H9 (cell line): ENCODE measurements around the gene UST. TPM values are rescaled to one million over a fixed set of nuclear protein-coding genes. Genes with fewer than 3 reads are reported as not detected.
A peak's percentile ranks its signal among the peaks of the same experiment; 100 is the strongest.

ENCODE experiments used
- DNase-seq: peaks from one replicate; pipeline ENCODE4 v3.0.0-alpha.2; 2017
- H2AFZ ChIP-seq: one replicate; pipeline ENCODE4 v1.6.1; 2013; ENCODE audit warnings: mild to moderate bottlenecking, low read length, control low read depth, moderate library complexity
- H2AK5ac ChIP-seq: 2 replicates; pipeline ENCODE4 v1.6.1; 2013; ENCODE audit warnings: low read length, control low read depth, mixed read lengths; ENCODE audit not compliant: insufficient read length
- H2BK120ac ChIP-seq: one replicate; pipeline ENCODE4 v1.6.1; 2013; ENCODE audit warnings: low read depth, mild to moderate bottlenecking, low read length, control low read depth, inconsistent platforms; ENCODE audit not compliant: poor library complexity, severe bottlenecking
- H2BK12ac ChIP-seq: 2 replicates; pipeline ENCODE4 v1.6.1; 2013; ENCODE audit warnings: low read length, control low read depth, mixed read lengths, low read depth; ENCODE audit not compliant: insufficient read length
- H2BK15ac ChIP-seq: 2 replicates; pipeline ENCODE4 v1.6.1; 2013; ENCODE audit warnings: low read depth, low read length, control low read depth
- H2BK20ac ChIP-seq: one replicate; pipeline ENCODE4 v1.6.1; 2013; ENCODE audit warnings: low read depth, mild to moderate bottlenecking, low read length, control low read depth, inconsistent platforms; ENCODE audit not compliant: poor library complexity, severe bottlenecking
- H2BK5ac ChIP-seq: 2 replicates; pipeline ENCODE4 v1.6.1; 2013; ENCODE audit warnings: low read length, control low read depth, mixed read lengths; ENCODE audit not compliant: insufficient read length
- H3K14ac ChIP-seq: 2 replicates; pipeline ENCODE4 v1.6.1; 2013; ENCODE audit warnings: low read length, control low read depth; ENCODE audit not compliant: insufficient read depth
- H3K18ac ChIP-seq: 2 replicates; pipeline ENCODE4 v1.6.1; 2013; ENCODE audit warnings: low read depth, mild to moderate bottlenecking, mixed read lengths, low read length, control low read depth; ENCODE audit not compliant: insufficient read length
- H3K23ac ChIP-seq: 2 replicates; pipeline ENCODE4 v1.6.1; 2013; ENCODE audit warnings: low read length, control low read depth, mixed read lengths, low read depth; ENCODE audit not compliant: insufficient read length
- H3K23me2 ChIP-seq: 2 replicates; pipeline ENCODE4 v1.6.1; 2013; ENCODE audit warnings: low read depth, mild to moderate bottlenecking, mixed read lengths, low read length, control low read depth; ENCODE audit not compliant: insufficient read length, poor library complexity, severe bottlenecking
- H3K27ac ChIP-seq: 2 replicates; pipeline ENCODE4 v1.5.1; 2013; ENCODE audit warnings: low read length, control low read depth, mixed read lengths, low read depth; ENCODE audit not compliant: insufficient read length
- H3K27me3 ChIP-seq: 2 replicates; pipeline ENCODE4 v1.6.1; 2013; ENCODE audit warnings: low read length, control low read depth, inconsistent platforms; ENCODE audit not compliant: insufficient read depth
- H3K4ac ChIP-seq: 2 replicates; pipeline ENCODE4 v1.6.1; 2013; ENCODE audit warnings: low read depth, mild to moderate bottlenecking, control low read depth, inconsistent platforms, low read length, moderate library complexity
- H3K4me1 ChIP-seq: 2 replicates; pipeline ENCODE4 v1.6.1; 2013; ENCODE audit warnings: low read length, control low read depth, inconsistent platforms; ENCODE audit not compliant: insufficient read depth
- H3K4me2 ChIP-seq: 2 replicates; pipeline ENCODE4 v1.6.1; 2013; ENCODE audit warnings: low read length, control low read depth, mixed read lengths; ENCODE audit not compliant: insufficient read length, insufficient read depth
- H3K56ac ChIP-seq: 2 replicates; pipeline ENCODE4 v1.6.1; 2013; ENCODE audit warnings: low read depth, mild to moderate bottlenecking, mixed read lengths, low read length, control low read depth; ENCODE audit not compliant: insufficient read length
- H3K79me1 ChIP-seq: 2 replicates; pipeline ENCODE4 v1.6.1; 2013; ENCODE audit warnings: low read depth, mild to moderate bottlenecking, moderate library complexity, low read length, control low read depth, inconsistent platforms; ENCODE audit not compliant: insufficient read depth, poor library complexity, severe bottlenecking
- H3K79me2 ChIP-seq: 2 replicates; pipeline ENCODE4 v1.6.1; 2013; ENCODE audit warnings: low read length, control low read depth, inconsistent platforms; ENCODE audit not compliant: insufficient read depth
- H3K9ac ChIP-seq: 2 replicates; pipeline ENCODE4 v1.6.1; 2013; ENCODE audit warnings: low read length, control low read depth, mixed read lengths; ENCODE audit not compliant: insufficient read length; ENCODE audit errors: extremely low read depth
- H3K9me3 ChIP-seq: one replicate; pipeline ENCODE4 v1.6.1; 2013; ENCODE audit warnings: low read depth, low read length, inconsistent platforms; ENCODE audit not compliant: control insufficient read depth
- H3T11ph ChIP-seq: one replicate; pipeline ENCODE4 v1.6.1; 2013; ENCODE audit warnings: mild to moderate bottlenecking, low read length, control low read depth, inconsistent platforms
- H4K20me1 ChIP-seq: one replicate; pipeline ENCODE4 v1.6.1; 2013; ENCODE audit not compliant: control insufficient read depth, insufficient read length, insufficient read depth
- H4K5ac ChIP-seq: 2 replicates; pipeline ENCODE4 v1.6.1; 2013; ENCODE audit warnings: low read depth, mild to moderate bottlenecking, mixed read lengths, low read length, control low read depth; ENCODE audit not compliant: insufficient read length
- H4K8ac ChIP-seq: replicated peaks from 2 replicates; pipeline ENCODE4 v1.6.1; 2013; ENCODE audit warnings: low read length, control low read depth, mixed read lengths, low read depth; ENCODE audit not compliant: insufficient read length
- H4K91ac ChIP-seq: 2 replicates; pipeline ENCODE4 v1.6.1; 2013; ENCODE audit warnings: low read depth, mild to moderate bottlenecking, moderate library complexity, mixed read lengths, low read length, control low read depth; ENCODE audit not compliant: insufficient read length
- H3K27ac Mint-ChIP-seq, 3 experiments: 2 replicates in 2 of 3; 3 replicates in 1 of 3; pipeline ENCODE4 v1.8.0; 2020 to 2021; ENCODE audit warnings: mixed read lengths in 3 of 3, mild to moderate bottlenecking in 1 of 3, moderate library complexity in 1 of 3
- H3K27me3 Mint-ChIP-seq: 2 replicates; pipeline ENCODE4 v1.8.0; 2021; ENCODE audit warnings: low read depth, mild to moderate bottlenecking, moderate library complexity, mixed read lengths
- H3K36me3 Mint-ChIP-seq, 3 experiments: 2 replicates in 2 of 3; 3 replicates in 1 of 3; pipeline ENCODE4 v1.8.0; 2020 to 2021; ENCODE audit warnings: low read depth in 3 of 3, mixed read lengths in 3 of 3; ENCODE audit not compliant: insufficient read depth in 1 of 3
- H3K4me1 Mint-ChIP-seq, 2 experiments: 2 replicates each; pipeline ENCODE4 v1.8.0; 2020; ENCODE audit warnings: mixed read lengths in 2 of 2
- H3K4me3 Mint-ChIP-seq, 2 experiments: 2 replicates in 1 of 2; 3 replicates in 1 of 2; pipeline ENCODE4 v1.8.0; 2020 to 2021; ENCODE audit warnings: mild to moderate bottlenecking in 2 of 2, mixed read lengths in 2 of 2, moderate library complexity in 1 of 2
- H3K9me3 Mint-ChIP-seq, 2 experiments: 2 replicates in 1 of 2; 3 replicates in 1 of 2; pipeline ENCODE4 v1.8.0; 2020; ENCODE audit warnings: mild to moderate bottlenecking in 2 of 2, mixed read lengths in 2 of 2, moderate library complexity in 1 of 2
- CTCF ChIP-seq: fragments of 200-600 bp; sonication (generic); conservative IDR thresholded peaks from 3 replicates; pipeline ENCODE4 v1.8.0; 2021; ENCODE audit warnings: antibody characterized with exemption, mild to moderate bottlenecking
- WGBS: extraction: QIAGEN DNeasy Blood & Tissue Kit; methylation state at CpG from one replicate; pipeline ENCODE4 v1.1.7; 2013; ENCODE audit warnings: missing lambda C conversion rate, low lambda C conversion rate, mixed read lengths; ENCODE audit not compliant: insufficient read length; ENCODE audit errors: extremely low coverage; 5-methylcytosine and 5-hydroxymethylcytosine counted together
- total RNA-seq: library from RNA; stranded (reverse); gene quantifications from 2 replicates; pipeline ENCODE4 v1.2.1, GENCODE V29; 2021

UST gene
- total RNA-seq, 1 experiment from 2014 or later = 14.4 TPM

- Histone ChIP-seq H3K79me2 (peaks cover 23% of the 10 kb centered on the region; the same call in 1 of the 2 replicates), H4K20me1 (no peaks in the 10 kb centered on the region), H3K27ac (no peak overlapping the region), H3K4me2 (peak overlapping the region; percentile 14), H2BK12ac (no peak overlapping the region), H3K9me3 (no peaks in the 10 kb centered on the region), H3K14ac (no peak overlapping the region), H3K9ac (no peak overlapping the region), H2BK120ac (no peak overlapping the region), H2BK15ac (no peak overlapping the region), H3K23ac (no peak overlapping the region), H2AK5ac (peak overlapping the region; percentile 59), H3K4me1 (peaks cover 9% of the 10 kb centered on the region; the same call in 1 of the 2 replicates), H3K4ac (no peak overlapping the region), H3K18ac (no peak overlapping the region), H2BK20ac (no peak overlapping the region), H4K91ac (no peak overlapping the region), H4K5ac (peak overlapping the region; percentile 37), H3K27me3 (no peaks in the 10 kb centered on the region), H4K8ac (no peak overlapping the region), H2AFZ (no peak overlapping the region), H3T11ph (no peak overlapping the region), H2BK5ac (no peak overlapping the region), H3K79me1 (peaks cover 14% of the 10 kb centered on the region), H3K23me2 (no peaks in the 10 kb centered on the region), H3K56ac (no peak overlapping the region)
- Mint-ChIP-seq H3K4me3 (peak overlapping the region in 1 of 2 experiments; percentile 47; a peak in 1 of 5 replicates), H3K36me3 (peaks cover 0 to 11% (median 0%) of the 10 kb centered on the region in 3 experiments; a peak in 5 of 7 replicates), H3K27ac (peak overlapping the region; percentile 68 to 83 (median 70); a peak in 5 of 7 replicates), H3K27me3 (no peaks in the 10 kb centered on the region), H3K9me3 (peaks cover 3 to 5% of the 10 kb centered on the region in 2 experiments; a peak in 4 of 5 replicates), H3K4me1 (peaks cover 42 to 56% of the 10 kb centered on the region in 2 experiments)
- peak; percentile 54 for DNase-seq
- no CpG with 5 or more reads among the region's 11 CpGs for WGBS
- no peak for TF ChIP-seq CTCF
Measured at GRCh38 chr6:148854992-148855391, 108.2 kb downstream of the UST start.
